Activated naive CD4-positive, alpha-beta T cell (primary cell): ENCODE data around the gene INPP4A.

ENCODE experiments used
- DNase-seq, 4 experiments: peaks; one replicate each; lab custom pipeline; 2025; lab: John Stamatoyannopoulos, UW

INPP4A gene

DNA sequence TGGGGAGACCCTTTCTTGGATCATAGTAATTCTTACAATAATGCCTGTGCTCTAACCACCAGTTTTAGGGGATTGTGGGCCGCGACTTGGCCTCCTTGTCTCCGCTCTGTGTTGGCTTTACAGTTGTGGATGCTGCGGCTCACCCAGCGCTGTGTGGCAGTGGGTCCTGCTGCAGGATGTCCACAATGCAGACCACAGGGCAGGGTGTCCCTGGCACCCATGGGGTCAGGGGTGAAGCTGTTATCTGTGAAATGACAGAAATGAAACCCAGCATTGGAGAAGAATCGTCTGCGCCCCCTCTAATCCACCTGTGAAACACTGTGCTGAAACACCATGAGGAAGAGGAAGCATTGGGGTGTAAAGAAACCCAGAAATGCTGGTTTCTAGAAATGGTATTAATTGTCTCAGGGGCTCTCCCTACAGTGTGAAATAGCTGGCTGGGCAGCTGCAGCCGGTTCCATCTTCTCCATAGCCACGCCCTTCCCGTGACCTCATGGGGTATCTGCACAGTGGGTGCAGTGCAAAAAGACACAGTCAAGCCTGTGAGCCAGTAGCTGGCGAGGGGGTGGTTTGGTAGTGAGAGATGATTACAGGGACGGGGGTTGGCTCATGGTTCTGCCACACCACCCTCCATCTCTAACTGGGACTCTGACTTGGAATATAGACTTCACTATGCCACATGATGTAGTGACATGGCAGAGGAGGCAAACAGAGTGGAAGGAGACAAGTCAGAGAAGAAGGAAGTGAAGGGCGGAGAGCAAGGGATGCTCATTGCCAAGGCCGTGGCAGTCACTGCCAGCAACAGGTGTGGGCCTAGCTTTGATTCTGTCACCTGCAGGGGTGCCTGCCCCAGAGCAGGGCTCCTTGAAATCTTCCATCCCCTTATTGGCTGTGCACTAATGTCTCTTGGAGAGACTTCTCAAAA, 16.2 kb downstream of the INPP4A start:
- peak in 2 of 4 experiments; percentile 16 to 18 for DNase-seq

DNA sequence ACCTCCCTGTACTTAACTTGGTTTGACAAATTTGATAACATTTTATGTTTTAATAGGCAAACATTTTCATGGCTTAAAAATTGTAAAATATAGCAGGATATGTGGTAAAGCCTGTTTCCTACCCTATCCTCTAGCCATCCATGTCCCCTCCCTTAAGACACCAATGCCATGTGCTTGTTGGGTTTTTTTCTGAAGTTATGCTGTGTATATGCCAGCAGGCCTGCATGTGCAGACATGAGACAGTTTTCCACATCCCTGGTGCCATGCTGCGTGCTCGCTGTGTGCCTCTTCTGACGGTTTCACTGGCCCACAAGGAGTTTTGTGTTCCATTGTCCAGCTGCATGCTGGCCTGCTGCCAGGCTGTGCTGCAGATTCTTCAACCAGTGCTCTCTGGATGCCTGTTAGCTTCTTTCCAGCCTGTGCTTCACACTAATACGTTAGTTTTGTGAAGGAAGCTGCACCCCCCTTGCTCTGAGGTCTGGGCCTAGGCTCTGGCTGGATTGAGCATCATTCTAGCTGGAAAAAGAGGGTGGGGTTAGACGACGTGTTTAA, 16.9 kb downstream of the INPP4A start:
- DNase-seq, result no peak

DNA sequence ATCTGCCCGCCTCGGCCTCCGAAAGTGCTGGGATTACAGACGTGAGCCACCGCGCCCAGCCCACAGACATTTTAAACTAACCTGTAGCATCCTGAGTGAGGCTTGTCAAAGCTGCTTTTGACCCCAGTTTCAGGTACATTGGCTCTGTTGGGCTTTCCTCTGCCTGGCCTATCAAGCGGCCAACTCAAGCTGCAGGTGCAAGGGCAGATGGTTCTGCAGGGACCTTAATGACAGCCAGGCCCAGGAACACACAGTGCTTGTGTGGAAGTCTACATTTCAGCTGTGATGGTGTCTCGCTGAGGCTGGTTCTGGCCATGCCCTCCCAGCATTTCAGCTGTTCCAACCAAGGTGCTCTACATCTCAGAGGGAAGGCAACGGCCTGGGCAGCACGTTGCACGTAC, 18.4 kb downstream of the INPP4A start:
- no peak for DNase-seq

DNA sequence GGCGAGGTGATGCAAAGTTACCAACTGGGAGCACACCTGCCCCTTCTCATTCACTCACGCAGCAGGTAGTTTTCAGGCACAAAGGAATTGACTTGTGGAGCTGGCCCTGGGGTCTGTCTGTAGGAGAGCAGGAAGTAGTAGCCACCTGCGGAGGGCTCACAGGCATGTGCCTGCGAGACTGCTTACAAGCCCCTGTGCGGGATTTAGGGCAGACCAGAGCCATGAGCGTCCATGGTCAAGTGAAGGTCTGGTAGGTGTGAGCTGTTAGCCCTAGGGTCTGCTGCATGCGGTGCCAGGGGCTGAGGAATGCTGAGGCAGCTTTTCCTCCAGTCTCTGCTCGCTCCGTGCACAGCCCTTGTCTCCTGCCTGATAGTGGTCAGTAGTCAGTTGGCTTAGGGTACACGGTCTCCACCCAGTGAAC, 18.9 kb downstream of the INPP4A start:
- no peak for DNase-seq

DNA sequence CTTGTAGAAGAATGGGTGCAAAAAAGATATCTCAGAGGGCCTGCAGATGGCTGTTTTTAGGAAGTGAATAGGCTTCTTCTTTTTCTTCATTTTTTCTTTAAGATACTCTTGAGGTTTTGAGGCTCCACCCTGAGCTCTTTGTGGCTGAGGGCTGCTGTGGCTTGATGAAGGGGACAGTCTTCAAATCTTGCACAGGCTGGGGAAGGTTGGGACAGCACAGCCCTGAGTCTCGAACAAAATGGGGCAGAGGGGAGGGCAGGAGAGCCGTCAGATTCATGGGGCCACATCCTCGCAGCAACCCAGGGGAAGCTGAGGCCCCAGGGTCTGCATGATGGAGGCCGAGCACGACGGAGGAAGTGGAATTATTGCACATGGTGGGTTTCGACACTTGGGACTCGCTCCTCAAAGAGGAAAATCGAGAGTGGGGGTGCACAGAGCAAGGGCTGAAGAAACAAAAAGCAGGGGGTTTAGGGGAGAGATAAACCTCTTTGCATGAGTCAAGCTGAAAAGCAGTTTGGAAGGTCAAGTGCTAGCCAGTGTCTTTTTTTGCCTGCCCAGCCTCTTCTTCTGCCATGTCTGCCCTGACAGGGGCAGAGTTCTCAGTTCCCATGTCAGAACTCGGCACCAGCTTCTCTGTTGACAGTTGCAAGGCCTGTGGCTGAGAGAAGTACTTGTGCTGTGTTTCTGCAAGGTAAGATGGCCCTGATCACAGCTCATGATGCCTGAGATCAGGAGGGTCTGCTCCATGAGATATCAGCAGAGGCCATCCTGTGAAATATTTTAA, 19.5 kb downstream of the INPP4A start:
- no peak for DNase-seq

DNA sequence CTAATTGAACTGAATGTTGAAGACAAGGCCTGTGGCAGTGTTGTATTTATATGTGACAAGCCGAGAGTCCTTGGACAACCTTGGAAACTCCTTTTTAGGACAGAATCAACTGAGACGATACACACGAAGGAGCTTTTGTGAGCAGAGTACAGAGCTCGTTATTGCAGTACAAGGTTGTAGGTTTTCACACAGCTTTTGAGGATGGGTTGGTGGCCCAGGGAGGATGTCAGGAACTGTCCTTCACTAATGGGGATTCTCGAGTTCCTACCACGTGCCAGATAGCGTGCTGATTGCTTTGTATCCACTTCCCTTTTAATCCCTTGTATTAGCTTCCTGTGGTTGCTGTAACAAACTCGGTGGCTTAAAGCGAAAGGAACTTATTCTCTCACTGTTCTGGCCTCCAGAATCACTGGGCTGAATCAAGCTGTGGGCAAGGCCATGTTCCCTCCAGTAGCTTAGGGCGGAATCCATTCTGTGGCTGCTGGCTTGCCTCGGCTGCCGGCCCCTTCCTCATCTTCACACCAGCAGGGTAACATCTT, 20.2 kb downstream of the INPP4A start:
- no peak for DNase-seq

DNA sequence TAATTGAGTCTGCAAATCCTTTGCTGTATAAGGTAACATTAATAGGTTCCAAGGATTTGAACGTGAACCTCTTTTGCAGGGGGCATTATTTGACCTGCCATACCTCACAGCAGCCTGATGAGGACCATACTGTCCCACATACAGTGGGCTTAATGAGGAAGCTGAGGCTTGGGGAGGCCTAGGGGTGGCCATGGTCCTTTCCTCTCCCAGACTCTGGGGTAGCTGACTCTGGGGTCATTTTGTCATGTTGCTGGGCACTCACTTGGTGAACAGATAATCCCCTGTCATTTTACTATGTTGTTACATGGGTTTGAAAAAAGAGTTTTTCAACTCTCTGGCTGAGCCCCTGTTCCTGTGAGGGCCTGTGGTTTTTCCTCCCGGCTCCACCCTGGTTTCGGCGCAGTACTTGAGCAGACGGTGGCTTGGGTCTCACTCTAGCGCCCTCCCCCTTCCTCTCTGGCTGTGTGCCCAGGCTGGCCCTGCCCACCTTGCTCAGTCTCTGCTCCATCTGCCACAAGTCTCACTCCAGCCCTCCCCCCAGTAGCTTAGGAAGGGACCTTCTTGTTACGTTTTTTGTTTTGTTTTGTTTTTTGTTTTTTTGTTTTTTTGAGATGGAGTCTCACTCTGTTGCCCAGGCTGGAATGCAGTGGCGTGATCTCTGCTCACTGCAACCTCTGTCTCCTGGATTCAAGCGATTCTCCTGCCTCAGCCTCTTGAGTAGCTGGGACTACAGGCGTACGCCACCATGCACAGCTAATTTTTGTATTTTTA, 21.0 kb downstream of the INPP4A start:
- peak in 2 of 4 experiments; percentile 66 to 80 for DNase-seq

DNA sequence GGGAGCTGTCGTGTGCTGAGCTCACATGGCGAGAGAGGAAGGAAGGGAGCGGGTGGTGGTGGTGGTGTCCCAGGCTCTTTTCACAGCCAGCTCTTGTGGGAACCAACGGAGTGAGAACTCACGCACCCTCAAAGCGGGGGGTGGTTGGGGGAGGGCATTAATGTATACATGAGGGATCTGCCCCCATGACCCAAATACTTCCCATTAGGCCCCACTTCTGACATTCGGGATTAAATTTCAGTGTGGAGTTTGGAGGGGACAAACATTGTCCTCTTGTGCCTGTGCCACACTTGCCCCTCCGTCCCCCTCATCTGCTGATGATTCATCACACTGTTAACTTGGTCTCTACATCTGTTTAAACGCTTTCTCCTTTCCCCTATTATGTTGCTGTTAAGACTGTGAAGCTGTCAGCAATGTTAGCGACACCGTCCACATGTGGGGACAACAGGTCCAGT, 22.5 kb downstream of the INPP4A start:
- DNase-seq, result no peak

DNA sequence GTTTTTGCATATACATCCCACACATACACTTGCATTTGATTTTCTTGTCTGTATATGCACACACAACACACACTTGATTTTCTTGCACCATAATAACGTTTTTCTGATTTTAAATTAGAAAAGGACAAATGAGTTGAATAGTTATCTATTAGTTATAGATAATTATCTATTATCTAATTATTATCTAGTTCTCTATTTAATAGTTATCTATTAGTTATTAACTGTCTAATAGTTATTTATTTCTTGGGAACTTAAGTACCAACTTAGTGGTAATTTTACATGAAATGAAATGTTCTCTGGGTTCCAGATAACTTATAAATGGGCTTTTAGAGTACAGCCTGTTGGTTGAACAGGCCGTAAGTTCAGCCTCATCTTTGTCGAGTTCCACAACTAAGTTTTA, 23.0 kb downstream of the INPP4A start:
- DNase-seq, result no peak

DNA sequence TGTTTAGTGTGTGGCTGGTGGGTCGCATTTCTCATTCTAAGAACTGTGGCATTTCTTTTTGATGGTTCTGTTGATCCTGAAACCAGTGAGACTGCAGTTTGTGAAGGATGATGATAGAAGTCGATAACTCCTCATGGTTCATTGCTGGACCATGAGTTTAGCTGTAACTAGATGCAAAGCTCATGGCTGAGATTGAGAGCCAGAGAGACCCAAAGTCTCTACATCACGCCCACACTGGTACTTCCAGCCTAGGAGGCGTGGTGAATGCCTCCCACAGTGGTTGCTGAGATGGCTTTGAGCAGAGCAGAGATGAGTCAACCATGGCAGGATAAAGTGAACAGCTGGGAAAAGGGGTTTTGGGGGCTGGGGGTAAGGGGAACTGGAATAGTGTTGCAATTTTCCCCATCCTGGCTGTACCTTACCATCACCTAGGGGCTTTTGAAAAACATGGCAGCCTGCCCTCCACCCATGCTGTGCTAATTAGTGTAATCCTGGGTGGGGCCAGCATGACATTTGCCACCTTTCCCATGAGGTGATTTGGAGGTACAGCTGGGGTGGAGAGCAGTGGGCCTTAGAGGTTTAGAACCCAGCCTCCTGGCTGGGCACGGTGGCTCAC, 24.1 kb downstream of the INPP4A start:
- no peak for DNase-seq

DNA sequence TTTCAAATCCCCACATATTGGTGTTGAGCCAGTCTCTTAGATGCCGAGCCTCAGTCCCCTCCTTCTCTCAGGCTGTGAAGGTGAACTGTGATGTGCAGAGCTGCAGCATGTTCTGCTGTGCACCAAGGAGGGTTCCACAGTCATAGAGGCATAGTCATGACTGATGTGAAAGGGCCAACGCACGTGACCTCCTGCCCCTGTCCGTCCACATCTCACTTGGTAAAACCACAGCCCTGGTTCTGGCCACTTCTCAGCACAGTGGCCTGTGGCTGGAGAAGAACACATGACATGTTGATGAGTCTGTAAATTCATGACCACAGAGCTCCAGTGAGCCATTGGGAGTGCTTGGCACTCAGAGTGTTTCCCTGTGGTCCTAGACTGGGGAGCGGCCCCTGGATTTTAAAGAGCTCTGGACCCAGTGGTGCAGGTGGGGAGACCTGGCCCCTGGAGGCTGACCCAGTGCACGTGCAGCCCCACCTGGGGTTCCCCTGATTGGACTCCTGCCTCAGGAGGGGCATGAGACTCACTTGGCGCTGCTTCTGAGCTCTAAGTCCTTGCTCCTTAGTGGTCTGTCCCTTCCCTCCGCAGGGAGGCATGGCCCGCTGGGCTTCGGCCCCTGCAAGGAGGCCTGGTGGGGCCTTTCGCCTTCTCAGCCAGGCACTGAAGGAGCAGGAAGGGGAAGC, 25.3 kb downstream of the INPP4A start:
- no peak for DNase-seq

DNA sequence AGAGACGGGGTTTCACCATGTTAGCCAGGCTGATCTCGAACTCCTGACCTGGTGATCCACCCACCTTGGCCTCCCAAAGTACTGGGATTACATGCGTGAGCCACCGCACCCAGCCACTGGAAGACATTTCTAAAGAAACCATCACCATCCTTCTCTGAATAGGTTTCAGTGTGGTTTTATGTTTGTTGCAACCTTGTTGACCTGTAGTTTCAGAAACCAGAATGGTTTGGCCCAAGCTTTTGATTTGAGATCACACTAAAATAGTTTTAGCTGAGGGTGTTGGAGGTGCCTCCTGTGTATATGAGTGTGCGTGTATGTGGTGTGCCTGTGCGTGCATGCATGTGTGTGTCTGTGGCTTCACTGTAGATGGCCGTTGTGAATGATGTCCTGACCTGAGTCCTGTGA, 26.2 kb downstream of the INPP4A start:
- no peak for DNase-seq

DNA sequence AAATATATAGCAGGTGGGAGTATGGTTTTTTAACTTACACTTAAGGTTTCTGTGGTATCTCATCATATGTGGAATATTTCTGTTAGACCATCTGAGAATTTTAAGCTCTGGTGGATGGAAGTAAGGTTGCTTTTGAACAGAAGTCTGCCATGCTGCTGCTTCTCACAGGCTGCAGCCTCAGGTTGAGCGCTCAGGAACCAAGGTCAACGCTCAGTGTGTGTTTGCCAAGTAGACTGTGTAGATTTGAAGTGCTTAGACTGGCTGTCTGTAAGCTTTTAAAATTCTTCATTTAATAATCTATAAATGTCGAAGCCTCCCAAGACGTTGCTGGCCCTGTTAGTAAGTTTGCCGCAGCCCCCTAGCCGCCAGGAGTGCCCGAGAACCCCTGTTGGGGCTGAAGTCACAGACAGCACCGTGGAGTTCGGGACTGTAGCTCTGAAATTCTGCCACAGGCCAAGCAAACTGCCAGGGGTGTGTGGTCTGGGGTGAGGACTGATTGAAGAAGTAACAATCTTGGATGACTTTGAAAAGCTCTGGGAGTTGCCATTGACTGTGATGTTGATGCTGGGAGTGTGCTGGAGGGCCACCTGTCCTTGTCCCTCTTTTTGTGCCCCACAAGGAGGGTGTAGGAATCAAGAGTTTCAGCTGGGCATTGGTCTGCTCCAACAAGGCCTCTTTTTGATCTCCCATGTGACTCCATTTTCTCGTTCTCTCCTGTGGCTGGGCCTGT, 26.9 kb downstream of the INPP4A start:
- DNase-seq, result no peak

DNA sequence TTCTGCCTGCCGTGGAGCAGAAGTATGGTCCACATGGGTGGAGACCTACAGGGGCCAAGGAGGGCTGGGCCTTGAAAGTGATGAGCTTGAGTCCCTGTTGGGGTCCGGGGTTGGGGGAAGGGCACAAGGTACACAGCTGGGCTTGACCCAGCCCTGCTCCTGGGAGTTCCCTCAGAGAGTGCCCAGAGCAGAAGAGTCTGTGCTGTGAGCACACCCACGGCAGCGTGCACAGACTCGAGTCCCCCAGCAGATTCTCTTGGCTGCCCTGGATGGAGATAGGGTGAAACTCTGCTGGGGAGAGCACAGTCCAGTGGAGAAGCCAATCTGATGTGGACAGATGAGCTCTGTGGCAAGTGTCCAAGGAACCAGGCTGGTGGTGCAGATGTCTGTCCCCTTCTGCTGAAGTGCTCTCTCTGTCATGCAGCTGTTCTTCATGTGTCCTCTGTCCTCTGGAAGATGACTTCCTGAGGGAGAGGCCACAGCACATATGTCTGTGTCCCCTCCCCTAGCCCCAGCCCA, 27.5 kb downstream of the INPP4A start:
- DNase-seq, result no peak

DNA sequence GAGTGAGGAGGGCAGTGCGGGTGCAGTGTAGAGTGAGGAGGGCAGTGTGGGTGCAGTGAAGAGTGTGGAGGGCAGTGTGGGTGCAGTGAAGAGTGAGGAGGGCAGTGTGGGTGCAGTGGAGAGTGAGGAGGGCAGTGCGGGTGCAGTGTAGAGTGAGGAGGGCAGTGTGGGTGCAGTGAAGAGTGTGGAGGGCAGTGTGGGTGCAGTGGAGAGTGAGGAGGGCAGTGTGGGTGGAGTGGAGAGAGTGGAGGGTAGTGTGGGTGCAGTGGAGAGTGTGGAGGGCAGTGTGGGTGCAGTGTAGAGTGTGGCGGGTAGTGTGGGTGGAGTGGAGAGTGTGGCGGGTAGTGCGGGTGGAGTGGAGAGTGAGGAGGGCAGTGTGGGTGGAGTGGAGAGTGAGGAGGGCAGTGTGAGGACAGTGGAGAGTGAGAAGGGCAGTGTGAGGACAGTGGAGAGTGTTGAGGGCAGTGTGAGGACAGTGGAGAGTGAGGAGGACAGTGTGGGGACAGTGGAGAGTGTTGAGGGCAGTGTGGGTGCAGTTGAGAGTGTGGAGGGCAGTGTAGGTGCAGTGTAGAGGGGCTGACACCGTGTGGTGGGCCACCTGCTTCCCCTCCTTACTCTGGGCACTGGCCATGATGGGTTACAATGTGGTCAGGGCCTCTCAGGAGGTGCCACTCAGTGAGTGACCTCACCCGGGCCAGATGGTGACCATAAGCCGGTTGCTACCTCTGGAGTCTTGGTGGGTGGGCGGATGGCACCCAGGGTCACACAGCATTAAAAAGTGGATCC, 28.5 kb downstream of the INPP4A start:
- no peak for DNase-seq

DNA sequence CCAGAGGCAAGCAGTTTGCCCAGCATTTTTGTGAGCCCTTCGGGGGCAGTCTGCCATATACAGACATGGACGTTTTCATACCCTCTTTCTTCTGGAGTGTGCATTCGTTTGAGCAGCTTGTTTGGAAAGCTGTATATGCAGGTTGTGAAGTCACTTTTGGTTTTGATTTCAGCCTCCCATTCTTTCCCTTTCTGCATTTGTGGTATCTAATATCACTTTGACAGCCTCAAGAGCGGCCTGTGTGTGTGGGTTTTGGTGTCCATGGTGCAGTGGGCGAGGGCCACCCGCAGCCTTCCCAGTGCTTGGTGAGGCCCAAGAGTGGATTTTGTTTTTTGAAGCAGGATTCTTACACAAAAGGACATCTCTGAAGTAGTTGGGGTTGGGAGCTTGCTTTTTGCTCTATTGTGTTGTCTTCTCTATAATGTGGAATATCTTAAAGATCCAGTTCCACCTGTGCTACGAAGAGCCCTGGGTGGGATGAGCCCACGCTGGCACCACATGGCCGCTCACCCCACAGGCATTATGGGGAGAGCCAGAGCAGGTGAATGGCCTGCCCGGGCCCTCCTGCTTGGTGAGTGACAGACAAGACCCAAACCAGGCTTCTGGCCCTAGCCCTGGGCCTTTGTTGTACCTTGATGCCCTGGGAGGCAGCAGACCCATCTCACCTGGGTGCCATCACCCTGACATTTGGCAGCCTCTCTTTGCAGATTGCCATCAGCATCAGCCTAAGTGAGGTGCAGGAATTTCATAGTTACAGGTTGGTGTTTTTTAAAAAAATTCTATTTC, 29.5 kb downstream of the INPP4A start:
- DNase-seq, result no peak

DNA sequence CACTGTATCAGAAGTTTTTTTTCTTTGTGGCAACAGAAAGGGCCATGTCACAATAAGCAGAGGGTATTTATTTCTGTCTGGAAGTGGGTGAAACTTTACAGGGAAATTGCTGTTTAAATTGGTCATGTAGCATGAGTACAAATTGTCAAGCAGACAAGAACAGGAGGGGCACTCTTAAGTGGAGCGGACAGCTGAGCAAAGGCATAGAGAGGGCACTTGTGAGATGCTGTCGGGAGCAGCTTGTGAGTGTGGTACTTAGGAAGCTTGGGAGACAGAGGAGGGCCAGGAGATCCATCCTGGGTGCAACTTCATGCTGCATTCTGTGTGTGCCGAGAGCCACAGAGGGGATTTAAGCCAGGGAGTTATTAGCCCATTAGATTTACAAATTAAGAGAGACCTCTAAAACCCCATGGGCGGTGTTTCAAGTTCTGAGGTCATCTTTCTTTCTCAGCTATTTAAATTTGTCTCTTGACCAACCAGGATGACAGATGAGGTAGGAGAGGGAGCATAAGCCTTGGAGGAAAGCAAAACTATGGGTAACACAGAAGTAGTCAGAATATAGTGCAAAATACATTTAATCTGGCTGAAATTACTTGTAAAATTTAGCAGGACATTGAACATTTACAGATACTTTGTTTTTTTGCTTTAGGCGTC, 30.4 kb downstream of the INPP4A start:
- DNase-seq, result no peak
